ENCODE measurements around the gene KCNMA1. TPM values are rescaled to one million over a fixed set of nuclear protein-coding genes. Genes with fewer than 3 reads are reported as not detected.

The KCNMA1 gene
- total RNA-seq, 1 experiment from 2014 or later = 0.49 TPM

- Histone ChIP-seq H3K36me3 (ENCODE audit: control insufficient read depth in 1 of 2, insufficient read depth in 2 of 2, low read length in 2 of 2) (no peaks in the 10 kb centered on the region), H3K9me3 (ENCODE audit: control insufficient read depth in 1 of 2, insufficient read depth in 1 of 2, low read depth in 1 of 2, low read length in 2 of 2) (no peaks in the 10 kb centered on the region), H4K20me1 (ENCODE audit: insufficient read depth) (no peaks in the 10 kb centered on the region), H3K4me3 (replicated peaks in 1 of 2; ENCODE audit: low read depth in 1 of 2, low read length in 2 of 2) (no peak overlapping the region), H3K27me3 (ENCODE audit: insufficient read depth, low read length) (peaks cover 60% of the 10 kb centered on the region), H3K27ac (ENCODE audit: low read depth, low read length) (no peak overlapping the region), H3K9me2 (ENCODE audit: insufficient read depth) (no peaks in the 10 kb centered on the region), H2AFZ (ENCODE audit: low read depth, low read length, poor library complexity, severe bottlenecking) (no peak overlapping the region), H3K79me2 (ENCODE audit: insufficient read depth, low read length) (no peaks in the 10 kb centered on the region), H3K4me2 (ENCODE audit: low read length) (no peak overlapping the region), H3K9ac (ENCODE audit: low read length) (no peak overlapping the region), H3K4me1 (ENCODE audit: control insufficient read depth in 1 of 2, insufficient read depth in 2 of 2, low read length in 2 of 2) (no peaks in the 10 kb centered on the region)
- ChIA-PET CTCF (interaction anchor here (1.0 kb wide), 2 partner anchors 13 to 32 kb away, joined by 3 to 4 read pairs; no protein-coding TSS in a partner anchor), POLR2A (no interaction called here), RAD21 (ENCODE audit: low non-redundant PET in 1 of 2, low total read pairs in 2 of 2, uncharacterized antibody in 2 of 2, unreplicated experiment in 2 of 2) (no interaction called here)
- DNase-seq (ENCODE audit: low read depth, low spot score) (no peak), ATAC-seq (no peak)
- TF ChIP-seq, protein P1, sequence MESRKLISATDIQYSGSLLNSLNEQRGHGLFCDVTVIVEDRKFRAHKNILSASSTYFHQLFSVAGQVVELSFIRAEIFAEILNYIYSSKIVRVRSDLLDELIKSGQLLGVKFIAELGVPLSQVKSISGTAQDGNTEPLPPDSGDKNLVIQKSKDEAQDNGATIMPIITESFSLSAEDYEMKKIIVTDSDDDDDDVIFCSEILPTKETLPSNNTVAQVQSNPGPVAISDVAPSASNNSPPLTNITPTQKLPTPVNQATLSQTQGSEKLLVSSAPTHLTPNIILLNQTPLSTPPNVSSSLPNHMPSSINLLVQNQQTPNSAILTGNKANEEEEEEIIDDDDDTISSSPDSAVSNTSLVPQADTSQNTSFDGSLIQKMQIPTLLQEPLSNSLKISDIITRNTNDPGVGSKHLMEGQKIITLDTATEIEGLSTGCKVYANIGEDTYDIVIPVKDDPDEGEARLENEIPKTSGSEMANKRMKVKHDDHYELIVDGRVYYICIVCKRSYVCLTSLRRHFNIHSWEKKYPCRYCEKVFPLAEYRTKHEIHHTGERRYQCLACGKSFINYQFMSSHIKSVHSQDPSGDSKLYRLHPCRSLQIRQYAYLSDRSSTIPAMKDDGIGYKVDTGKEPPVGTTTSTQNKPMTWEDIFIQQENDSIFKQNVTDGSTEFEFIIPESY (IDR thresholded peaks at IDR 0.05; ENCODE audit: extremely low read depth, insufficient replicate concordance, low read length) = no peak
- TF ChIP-seq TCF7L2 (IDR thresholded peaks at IDR 0.05; ENCODE audit: borderline replicate concordance, extremely low read depth, insufficient read depth, insufficient read length) (no peak), SRF (IDR thresholded peaks at IDR 0.05; ENCODE audit: low read depth) (no peak), EZH2 (IDR thresholded peaks at IDR 0.05) (no peak), EZH2phosphoT487 (IDR thresholded peaks at IDR 0.05; ENCODE audit: borderline replicate concordance) (no peak), CBX3 (IDR thresholded peaks at IDR 0.05; ENCODE audit: low read depth) (no peak), EGR1 (IDR thresholded peaks at IDR 0.05; ENCODE audit: low read depth) (no peak)
- no TSS peak for BruUV-seq (replicated peaks)
- intact Hi-C loops (cut with micrococcal nuclease) = no loop called here
Measured at GRCh38 chr10:76972541-76972940, 665.1 kb downstream of the KCNMA1 start.

- peaks cover 65% of the 10 kb centered on the region for H3K27me3 ChIP-seq (ENCODE audit: insufficient read depth, low read length)
- intact Hi-C loops (cut with micrococcal nuclease) = no loop called here
- H4K20me1 ChIP-seq (ENCODE audit: insufficient read depth) = no peaks in the 10 kb centered on the region
- no TSS peak for BruUV-seq (replicated peaks)
- H3K9me3 ChIP-seq (ENCODE audit: control insufficient read depth in 1 of 2, insufficient read depth in 1 of 2, low read depth in 1 of 2, low read length in 2 of 2) = no peaks in the 10 kb centered on the region
- no peaks in the 10 kb centered on the region for H3K9me2 ChIP-seq (ENCODE audit: insufficient read depth)
- DNase-seq (ENCODE audit: low read depth, low spot score) = no peak
- H3K4me1 ChIP-seq (ENCODE audit: control insufficient read depth in 1 of 2, insufficient read depth in 2 of 2, low read length in 2 of 2) = no peaks in the 10 kb centered on the region
- no peak for ATAC-seq
- no peaks in the 10 kb centered on the region for H3K36me3 ChIP-seq (ENCODE audit: control insufficient read depth in 1 of 2, insufficient read depth in 2 of 2, low read length in 2 of 2)
- POLR2A ChIA-PET = no interaction called here
- H3K27ac ChIP-seq (ENCODE audit: low read depth, low read length) = no peak overlapping the region
- H2AFZ ChIP-seq (ENCODE audit: low read depth, low read length, poor library complexity, severe bottlenecking) = no peak overlapping the region
- no peaks in the 10 kb centered on the region for H3K79me2 ChIP-seq (ENCODE audit: insufficient read depth, low read length)
- RAD21 ChIA-PET (ENCODE audit: low non-redundant PET in 1 of 2, low total read pairs in 2 of 2, uncharacterized antibody in 2 of 2, unreplicated experiment in 2 of 2) = no interaction called here
- H3K4me3 ChIP-seq (replicated peaks in 1 of 2; ENCODE audit: low read depth in 1 of 2, low read length in 2 of 2) = no peak overlapping the region
- no peak overlapping the region for H3K9ac ChIP-seq (ENCODE audit: low read length)
- CTCF ChIA-PET = interaction anchor here (1.0 kb wide), 1 partner anchor 33 kb away, joined by 4 read pairs; no protein-coding TSS in a partner anchor
- TF ChIP-seq ZNF274 (IDR thresholded peaks at IDR 0.05; ENCODE audit: low read depth, low read length) = no peak
- TF ChIP-seq CTCF (IDR thresholded peaks at IDR 0.05 in 2 of 3, conservative IDR thresholded peaks at IDR 0.05 in 1 of 3; ENCODE audit: borderline replicate concordance in 1 of 3, insufficient read depth in 1 of 3, low read depth in 2 of 3, low read length in 2 of 3) = no peak
- TF ChIP-seq CEBPB (IDR thresholded peaks at IDR 0.05; ENCODE audit: low read depth) = no peak
- no peak overlapping the region for H3K4me2 ChIP-seq (ENCODE audit: low read length)
Measured at GRCh38 chr10:76971547-76972170, 665.9 kb downstream of the KCNMA1 start.

Data from HCT116 (cell line).